ENCODE measurements around the gene PGAP3. TPM values are rescaled to one million over a fixed set of nuclear protein-coding genes. Genes with fewer than 3 reads are reported as not detected.

The PGAP3 gene
- total RNA-seq, 1 donor from 2014 or later, result 11.2 TPM

- no peak overlapping the region for H3K27ac Mint-ChIP-seq (ENCODE audit: unreplicated experiment)
- no peak overlapping the region for H3K4me3 Mint-ChIP-seq (ENCODE audit: unreplicated experiment)
- peaks cover 8% of the 10 kb centered on the region for H3K27me3 Mint-ChIP-seq (ENCODE audit: unreplicated experiment)
- H3K36me3 Mint-ChIP-seq (ENCODE audit: low read depth, unreplicated experiment), result peaks cover 7% of the 10 kb centered on the region
- no peaks in the 10 kb centered on the region for H3K9me3 Mint-ChIP-seq (ENCODE audit: unreplicated experiment)
- TF ChIP-seq CTCF (IDR thresholded peaks at IDR 0.05; ENCODE audit: unreplicated experiment), result no peak
- no peak for DNase-seq (ENCODE audit: low spot score)
- peaks cover under 1% of the 10 kb centered on the region for H3K4me1 Mint-ChIP-seq (ENCODE audit: unreplicated experiment)
Measured at GRCh38 chr17:39660397-39661385, 27.2 kb downstream of the PGAP3 start.

GRCh38 chr17:39660011-39660360 lies 27.9 kb downstream of the PGAP3 start:
- Mint-ChIP-seq H3K27ac (ENCODE audit: unreplicated experiment) (no peak overlapping the region), H3K27me3 (ENCODE audit: unreplicated experiment) (peaks cover 11% of the 10 kb centered on the region), H3K36me3 (ENCODE audit: low read depth, unreplicated experiment) (peaks cover 12% of the 10 kb centered on the region), H3K4me1 (ENCODE audit: unreplicated experiment) (peaks cover 4% of the 10 kb centered on the region), H3K4me3 (ENCODE audit: unreplicated experiment) (no peak overlapping the region), H3K9me3 (ENCODE audit: unreplicated experiment) (no peaks in the 10 kb centered on the region)
- no peak for TF ChIP-seq CTCF (IDR thresholded peaks at IDR 0.05; ENCODE audit: unreplicated experiment)
- DNase-seq (ENCODE audit: low spot score), result no peak

- no peak overlapping the region for H3K4me3 Mint-ChIP-seq (ENCODE audit: unreplicated experiment)
- no peak for DNase-seq (ENCODE audit: low spot score)
- no peak for TF ChIP-seq CTCF (IDR thresholded peaks at IDR 0.05; ENCODE audit: unreplicated experiment)
- H3K9me3 Mint-ChIP-seq (ENCODE audit: unreplicated experiment), result no peaks in the 10 kb centered on the region
- peaks cover 12% of the 10 kb centered on the region for H3K36me3 Mint-ChIP-seq (ENCODE audit: low read depth, unreplicated experiment)
- no peak overlapping the region for H3K27ac Mint-ChIP-seq (ENCODE audit: unreplicated experiment)
- H3K4me1 Mint-ChIP-seq (ENCODE audit: unreplicated experiment), result peaks cover 7% of the 10 kb centered on the region
- H3K27me3 Mint-ChIP-seq (ENCODE audit: unreplicated experiment), result peaks cover 8% of the 10 kb centered on the region
Measured at GRCh38 chr17:39659279-39660010, 28.4 kb downstream of the PGAP3 start.

GRCh38 chr17:39658760-39659159 lies 29.1 kb downstream of the PGAP3 start:
- no peak overlapping the region for H3K4me3 Mint-ChIP-seq (ENCODE audit: unreplicated experiment)
- peaks cover 7% of the 10 kb centered on the region for H3K27me3 Mint-ChIP-seq (ENCODE audit: unreplicated experiment)
- no peak overlapping the region for H3K27ac Mint-ChIP-seq (ENCODE audit: unreplicated experiment)
- H3K4me1 Mint-ChIP-seq (ENCODE audit: unreplicated experiment), result peaks cover 11% of the 10 kb centered on the region
- no peak for DNase-seq (ENCODE audit: low spot score)
- H3K9me3 Mint-ChIP-seq (ENCODE audit: unreplicated experiment), result no peaks in the 10 kb centered on the region
- no peak for TF ChIP-seq CTCF (IDR thresholded peaks at IDR 0.05; ENCODE audit: unreplicated experiment)
- H3K36me3 Mint-ChIP-seq (ENCODE audit: low read depth, unreplicated experiment), result peaks cover 12% of the 10 kb centered on the region
